HCT116 (cell line): ENCODE results near the gene EDN1. TPM values are rescaled to one million over a fixed set of nuclear protein-coding genes. Genes with fewer than 3 reads are reported as not detected.

Experiments used
- ATAC-seq: fragments of 200-7000 bp; cut with Tn5 transposase; 2 replicates; pipeline ENCODE4 v1.9.1; 2020; ENCODE audit warnings: mild to moderate bottlenecking, moderate library complexity
- BruUV-seq: library from RNA; stranded (reverse); fragments of 400-500 nt; replicated peaks from 2 replicates; lab custom pipeline; 2021; lab: Mats Ljungman, UMichigan
- CTCF ChIA-PET: fragments of 300-600 bp; sonication (Branson Sonifier 250); formaldehyde crosslinking; loops from one replicate; lab custom pipeline; 2021; ENCODE audit warnings: antibody characterized with exemption; lab: Charles Lee
- POLR2A ChIA-PET: fragments of 300-600, 350-600 bp; sonication (Branson Sonifier 250); formaldehyde crosslinking; loops from one replicate; lab custom pipeline; 2021; ENCODE audit warnings: antibody characterized with exemption; lab: Charles Lee
- RAD21 ChIA-PET, 2 experiments: fragments of 300-600 bp; sonication (Branson Sonifier 250); formaldehyde crosslinking; loops; one replicate each; lab custom pipeline; 2023; ENCODE audit warnings: low total read pairs in 2 of 2; ENCODE audit not compliant: uncharacterized antibody in 2 of 2, unreplicated experiment in 2 of 2, low non-redundant PET in 1 of 2; lab: Charles Lee
- DNase-seq: peaks from one replicate; pipeline ENCODE4 v3.0.0-alpha.2; 2010; ENCODE audit warnings: low read depth, low spot score
- H2AFZ ChIP-seq: fragments of 200-600 bp; shearing (Covaris generic), sonication (generic); 2 replicates; pipeline ENCODE4 v1.6.1; 2017; ENCODE audit warnings: low read depth, mixed run types, mixed read lengths, antibody characterized with exemption, low read length; ENCODE audit not compliant: poor library complexity, severe bottlenecking
- H3K27ac ChIP-seq: 2 replicates; pipeline ENCODE4 v1.5.1; 2012; ENCODE audit warnings: low read depth, low read length
- H3K27me3 ChIP-seq: fragments of 200-600 bp; sonication (generic); 2 replicates; pipeline ENCODE4 v1.6.1; 2016; ENCODE audit warnings: mixed run types, low read length, mixed read lengths; ENCODE audit not compliant: insufficient read depth
- H3K36me3 ChIP-seq, 2 experiments: fragments of 200-500 bp in 1 of 2; fragments of 200-600 bp in 1 of 2; sonication (Bioruptor generic) in 1 of 2; sonication (generic) in 1 of 2; 2 replicates each; pipeline versions ENCODE4 v1.5.1 to v1.6.1; 2014 to 2016; ENCODE audit warnings: low read length in 2 of 2, inconsistent platforms in 1 of 2, mixed read lengths in 1 of 2, mixed run types in 1 of 2; ENCODE audit not compliant: insufficient read depth in 2 of 2, control insufficient read depth in 1 of 2
- H3K4me1 ChIP-seq, 2 experiments: fragments of 200-600 bp in 1 of 2; sonication (generic) in 1 of 2; 2 replicates each; pipeline versions ENCODE4 v1.5.1 to v1.6.1; 2012 to 2017; ENCODE audit warnings: low read length in 2 of 2, inconsistent platforms in 1 of 2, mild to moderate bottlenecking in 1 of 2, mixed read lengths in 1 of 2, mixed run types in 1 of 2, moderate library complexity in 1 of 2; ENCODE audit not compliant: insufficient read depth in 2 of 2, control insufficient read depth in 1 of 2
- H3K4me2 ChIP-seq: fragments of 200-600 bp; sonication (generic); 2 replicates; pipeline ENCODE4 v1.6.1; 2017; ENCODE audit warnings: mixed run types, low read length, mixed read lengths
- H3K4me3 ChIP-seq, 2 experiments: fragments of 200-600 bp in 1 of 2; sonication (generic) in 1 of 2; replicated peaks in 1 of 2; 2 replicates each; pipeline ENCODE4 v1.5.1; 2011 to 2016; ENCODE audit warnings: low read length in 2 of 2, control low read depth in 1 of 2, low read depth in 1 of 2, mild to moderate bottlenecking in 1 of 2, mixed read lengths in 1 of 2, mixed run types in 1 of 2
- H3K79me2 ChIP-seq: fragments of 200-600 bp; sonication (generic); 2 replicates; pipeline ENCODE4 v1.6.1; 2017; ENCODE audit warnings: mild to moderate bottlenecking, mixed run types, low read length, moderate library complexity, mixed read lengths; ENCODE audit not compliant: insufficient read depth
- H3K9ac ChIP-seq: fragments of 200-600 bp; sonication (generic); 2 replicates; pipeline ENCODE4 v1.6.1; 2016; ENCODE audit warnings: low read length, mixed read lengths
- H3K9me2 ChIP-seq: fragments of 200-600 bp; sonication (generic), shearing (Covaris generic); 2 replicates; pipeline ENCODE4 v1.6.1; 2017; ENCODE audit warnings: mixed run types, mild to moderate bottlenecking, moderate library complexity; ENCODE audit not compliant: insufficient read depth
- H3K9me3 ChIP-seq, 2 experiments: fragments of 200-500 bp in 1 of 2; fragments of 200-600 bp in 1 of 2; sonication (Bioruptor generic) in 1 of 2; sonication (generic) in 1 of 2; 2 replicates each; pipeline ENCODE4 v1.6.1; 2014 to 2017; ENCODE audit warnings: low read length in 2 of 2, mixed read lengths in 2 of 2, inconsistent platforms in 1 of 2, low read depth in 1 of 2, mild to moderate bottlenecking in 1 of 2, mixed run types in 1 of 2, moderate library complexity in 1 of 2; ENCODE audit not compliant: control insufficient read depth in 1 of 2, insufficient read depth in 1 of 2
- H4K20me1 ChIP-seq: fragments of 200-600 bp; sonication (generic), shearing (Covaris generic); 2 replicates; pipeline ENCODE4 v1.6.1; 2017; ENCODE audit warnings: mixed run types, mild to moderate bottlenecking, moderate library complexity; ENCODE audit not compliant: insufficient read depth
- CEBPB ChIP-seq: IDR thresholded peaks from 2 replicates; pipeline ENCODE4 v1.6.1; 2012; ENCODE audit warnings: low read depth
- CTCF ChIP-seq, 3 experiments: fragments of 200-600 bp in 1 of 3; sonication (generic) in 1 of 3; IDR thresholded peaks in 2 of 3; conservative IDR thresholded peaks in 1 of 3; 2 replicates each; pipeline ENCODE4 v1.5.1; 2012 to 2017; ENCODE audit warnings: low read depth in 2 of 3, low read length in 2 of 3, antibody characterized with exemption in 1 of 3, borderline replicate concordance in 1 of 3, control low read depth in 1 of 3, mild to moderate bottlenecking in 1 of 3, mixed read lengths in 1 of 3, mixed run types in 1 of 3, moderate library complexity in 1 of 3; ENCODE audit not compliant: insufficient read depth in 1 of 3
- EGR1 ChIP-seq: IDR thresholded peaks from 2 replicates; pipeline ENCODE4 v1.6.1; 2012; ENCODE audit warnings: low read depth
- RAD21 ChIP-seq: IDR thresholded peaks from 2 replicates; pipeline ENCODE4 v1.6.1; 2012; ENCODE audit warnings: low read depth, mild to moderate bottlenecking
- SIN3A ChIP-seq: IDR thresholded peaks from 2 replicates; pipeline ENCODE4 v1.6.1; 2012; ENCODE audit warnings: low read depth
- YY1 ChIP-seq: IDR thresholded peaks from 2 replicates; pipeline ENCODE4 v1.6.1; 2011; ENCODE audit warnings: low read length, low read depth, moderate library complexity, mild to moderate bottlenecking; ENCODE audit not compliant: insufficient replicate concordance; ENCODE audit errors: extremely low read depth
- intact Hi-C: fragments of 100-400 bp; cut with micrococcal nuclease; formaldehyde crosslinking; loops from 2 replicates; pipeline ENCODE4 v1.10.0; 2022
- total RNA-seq: library from RNA; stranded (reverse); gene quantifications from one replicate; pipeline ENCODE4 v1.2.1, GENCODE V29; 2021; ENCODE audit not compliant: unreplicated experiment
- TF ChIP-seq, protein P1 (sequence below): IDR thresholded peaks from 2 replicates; pipeline ENCODE4 v1.6.1; 2012
- TF ChIP-seq, protein P2 (sequence below): IDR thresholded peaks from 2 replicates; pipeline ENCODE4 v1.6.1; 2012

Gene EDN1
- total RNA-seq, 1 experiment from 2014 or later, result 0.22 TPM

- H3K79me2 ChIP-seq, result no peaks in the 10 kb centered on the region
- no peak overlapping the region for H3K4me3 ChIP-seq
- no peak for DNase-seq
- no peak overlapping the region for H3K27ac ChIP-seq
- H3K27me3 ChIP-seq, result no peaks in the 10 kb centered on the region
- intact Hi-C loops, result no loop called here
- H4K20me1 ChIP-seq, result no peaks in the 10 kb centered on the region
- no peak for ATAC-seq
- no peaks in the 10 kb centered on the region for H3K4me1 ChIP-seq
- BruUV-seq, result no TSS peak
- H3K9ac ChIP-seq, result no peak overlapping the region
- ChIA-PET RAD21 (no interaction called here), POLR2A (no interaction called here), CTCF (interaction anchor here (1.1 kb wide), 1 partner anchor 15 kb away, joined by 3 read pairs; no protein-coding TSS in a partner anchor)
- no peak overlapping the region for H2AFZ ChIP-seq
- H3K9me2 ChIP-seq, result no peaks in the 10 kb centered on the region
- no peaks in the 10 kb centered on the region for H3K9me3 ChIP-seq
- TF ChIP-seq RAD21 (no peak), YY1 (no peak), SIN3A (no peak)
- TF ChIP-seq, all 23 proteins: peak for 0
- H3K36me3 ChIP-seq, result no peaks in the 10 kb centered on the region
- no peak overlapping the region for H3K4me2 ChIP-seq
These were observed 14.3 kb downstream of the EDN1 start for GRCh38 chr6:12304487-12304886.

- Histone ChIP-seq H3K79me2 (no peaks in the 10 kb centered on the region), H3K9me3 (no peaks in the 10 kb centered on the region), H4K20me1 (no peaks in the 10 kb centered on the region), H3K9ac (no peak overlapping the region), H3K36me3 (no peaks in the 10 kb centered on the region), H3K9me2 (no peaks in the 10 kb centered on the region), H2AFZ (no peak overlapping the region), H3K27ac (no peak overlapping the region), H3K4me2 (no peak overlapping the region), H3K27me3 (no peaks in the 10 kb centered on the region), H3K4me1 (peaks cover 0 to 14% of the 10 kb centered on the region in 2 experiments; a peak in 2 of 4 replicates), H3K4me3 (no peak overlapping the region)
- no TSS peak for BruUV-seq
- DNase-seq, result no peak
- TF ChIP-seq, protein P1, sequence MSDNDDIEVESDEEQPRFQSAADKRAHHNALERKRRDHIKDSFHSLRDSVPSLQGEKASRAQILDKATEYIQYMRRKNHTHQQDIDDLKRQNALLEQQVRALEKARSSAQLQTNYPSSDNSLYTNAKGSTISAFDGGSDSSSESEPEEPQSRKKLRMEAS, result no peak
- TF ChIP-seq YY1 (no peak), CEBPB (no peak), EGR1 (no peak), CTCF (IDR thresholded peaks at IDR 0.05 in 2 of 3, conservative IDR thresholded peaks at IDR 0.05 in 1 of 3; ENCODE audit: borderline replicate concordance in 1 of 3, insufficient read depth in 1 of 3, low read depth in 2 of 3, low read length in 2 of 3) (no peak)
- TF ChIP-seq, protein P2, sequence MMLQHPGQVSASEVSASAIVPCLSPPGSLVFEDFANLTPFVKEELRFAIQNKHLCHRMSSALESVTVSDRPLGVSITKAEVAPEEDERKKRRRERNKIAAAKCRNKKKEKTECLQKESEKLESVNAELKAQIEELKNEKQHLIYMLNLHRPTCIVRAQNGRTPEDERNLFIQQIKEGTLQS, result no peak
- ATAC-seq, result no peak
- RAD21 ChIA-PET, result no interaction called here
- intact Hi-C loops, result no loop called here
- POLR2A ChIA-PET, result no interaction called here
- CTCF ChIA-PET, result interaction anchor here (0.8 kb wide), 1 partner anchor 195 kb away, joined by 3 read pairs; no protein-coding TSS in a partner anchor
These were observed 18.9 kb downstream of the EDN1 start for GRCh38 chr6:12309070-12309469.
